Calu3 (cell line): ENCODE data around the gene C17orf50. TPM values are rescaled to one million over a fixed set of nuclear protein-coding genes. Genes with fewer than 3 reads are reported as not detected.
A peak's percentile ranks its signal among the peaks of the same experiment; 100 is the strongest.
"Not testable (repeated sequence)": the region's sequence is repeated elsewhere in the genome, so short reads cannot be mapped to it uniquely, and the experiment has no call there.

Experiments
- BruUV-seq: library from RNA; stranded (reverse); fragments of 400-500 nt; replicated peaks from 2 replicates; lab custom pipeline; 2021; lab: Mats Ljungman, UMichigan
- CTCF ChIA-PET: fragments of 300-600 bp; sonication (Branson Sonifier 250); formaldehyde crosslinking; loops from one replicate; lab custom pipeline; 2022; ENCODE audit warnings: antibody characterized with exemption; lab: Charles Lee
- DNase-seq: peaks from one replicate; pipeline ENCODE4 v3.0.0; 2022
- H3K27ac Mint-ChIP-seq: one replicate; pipeline ENCODE4 v1.8.0; 2022; ENCODE audit warnings: mixed read lengths; ENCODE audit not compliant: unreplicated experiment
- H3K27me3 Mint-ChIP-seq: one replicate; pipeline ENCODE4 v1.8.0; 2022; ENCODE audit warnings: mixed read lengths; ENCODE audit not compliant: unreplicated experiment
- H3K36me3 Mint-ChIP-seq: one replicate; pipeline ENCODE4 v1.8.0; 2022; ENCODE audit warnings: mild to moderate bottlenecking, moderate library complexity, mixed read lengths; ENCODE audit not compliant: insufficient read depth, unreplicated experiment
- H3K4me1 Mint-ChIP-seq: one replicate; pipeline ENCODE4 v1.8.0; 2022; ENCODE audit warnings: mild to moderate bottlenecking, low read depth, mixed read lengths; ENCODE audit not compliant: unreplicated experiment
- H3K4me3 Mint-ChIP-seq: one replicate; pipeline ENCODE4 v1.8.0; 2022; ENCODE audit warnings: mild to moderate bottlenecking, low read depth, moderate library complexity, mixed read lengths; ENCODE audit not compliant: unreplicated experiment
- H3K9me3 Mint-ChIP-seq: one replicate; pipeline ENCODE4 v1.8.0; 2022; ENCODE audit warnings: low read depth, mixed read lengths; ENCODE audit not compliant: unreplicated experiment
- CTCF ChIP-seq: fragments of 200-600 bp; IDR thresholded peaks from one replicate; pipeline ENCODE4 v1.8.0; 2022; ENCODE audit warnings: antibody characterized with exemption; ENCODE audit not compliant: unreplicated experiment
- intact Hi-C: fragments of 100-400 bp; cut with micrococcal nuclease; formaldehyde crosslinking; loops from one replicate; pipeline ENCODE4 v1.10.0; 2022; ENCODE audit not compliant: unreplicated experiment
- total RNA-seq: library from RNA; stranded (reverse); gene quantifications from 2 replicates; pipeline ENCODE4 v1.2.3, GENCODE V29; 2022

The C17orf50 gene
- total RNA-seq, 1 experiment from 2014 or later = not detected

GRCh38 chr17:35749560-35750412 is 10.9 kb upstream of the C17orf50 start:
- H3K4me3 Mint-ChIP-seq = no peak overlapping the region
- CTCF ChIA-PET = interaction anchor here (0.6 to 3.6 kb wide), 4 partner anchors 14 to 579 kb away, joined by 3 to 20 read pairs (median 6); partner anchors contain the start of gene TAF15
- no peak for TF ChIP-seq CTCF
- no peaks in the 10 kb centered on the region for H3K9me3 Mint-ChIP-seq
- H3K27me3 Mint-ChIP-seq = peaks cover 77% of the 10 kb centered on the region
- peaks cover 15% of the 10 kb centered on the region for H3K36me3 Mint-ChIP-seq
- H3K4me1 Mint-ChIP-seq = no peaks in the 10 kb centered on the region
- intact Hi-C loops = loop anchor here (5.0 to 10.0 kb wide), 2 partner anchors 435 to 577 kb away; no protein-coding TSS in a partner anchor
- no TSS peak for BruUV-seq
- DNase-seq = no peak
- H3K27ac Mint-ChIP-seq = no peak overlapping the region

- no TSS peak for BruUV-seq
- intact Hi-C loops = no loop called here
- TF ChIP-seq CTCF = no peak
- CTCF ChIA-PET = interaction anchor here (3.6 kb wide), 1 partner anchor 13 kb away, joined by 20 read pairs; no protein-coding TSS in a partner anchor
- peaks cover 15% of the 10 kb centered on the region for H3K36me3 Mint-ChIP-seq
- H3K27ac Mint-ChIP-seq = no peak overlapping the region
- no peak overlapping the region for H3K4me3 Mint-ChIP-seq
- H3K27me3 Mint-ChIP-seq = peaks cover 75% of the 10 kb centered on the region
- H3K9me3 Mint-ChIP-seq = no peaks in the 10 kb centered on the region
- DNase-seq = no peak
- H3K4me1 Mint-ChIP-seq = no peaks in the 10 kb centered on the region
Observed at GRCh38 chr17:35750526-35751395, 9.9 kb upstream of the C17orf50 start.

- H3K27ac Mint-ChIP-seq, BruUV-seq, H3K9me3 Mint-ChIP-seq, intact Hi-C loops, DNase-seq, H3K4me1 Mint-ChIP-seq, H3K4me3 Mint-ChIP-seq: not testable (repeated sequence)
- peaks cover 15% of the 10 kb centered on the region for H3K36me3 Mint-ChIP-seq
- peaks cover 70% of the 10 kb centered on the region for H3K27me3 Mint-ChIP-seq
- CTCF ChIA-PET = interaction anchor here (0.6 kb wide), 2 partner anchors 21 to 50 kb away, joined by 3 read pairs; no protein-coding TSS in a partner anchor
Observed at GRCh38 chr17:35751541-35751940, 9.1 kb upstream of the C17orf50 start.

GRCh38 chr17:35752471-35752870 is 8.2 kb upstream of the C17orf50 start:
- CTCF ChIA-PET = no interaction called here
- intact Hi-C loops = no loop called here
- TF ChIP-seq CTCF = no peak

More at GRCh38 chr17:35752471-35752870, 8.2 kb upstream of the C17orf50 start:
- no peak overlapping the region for H3K4me3 Mint-ChIP-seq
- no peaks in the 10 kb centered on the region for H3K4me1 Mint-ChIP-seq
- no TSS peak for BruUV-seq
- H3K27ac Mint-ChIP-seq = no peak overlapping the region
- H3K9me3 Mint-ChIP-seq = no peaks in the 10 kb centered on the region
- peak; percentile 31 for DNase-seq
- peaks cover 70% of the 10 kb centered on the region for H3K27me3 Mint-ChIP-seq
- peaks cover 15% of the 10 kb centered on the region for H3K36me3 Mint-ChIP-seq
